Keratinocyte (primary cell): ENCODE measurements around the gene RPH3AL. TPM values are rescaled to one million over a fixed set of nuclear protein-coding genes. Genes with fewer than 3 reads are reported as not detected.

ENCODE experiments used
- DNase-seq: peaks from one replicate; pipeline ENCODE4 v3.0.0-alpha.2; 2011; ENCODE audit warnings: low read depth, missing footprints, low spot score
- FAIRE-seq: peaks from 2 replicates; lab custom pipeline; 2011; peaks lifted over from hg19 to GRCh38; lab: Jason Lieb, UNC
- H2AFZ ChIP-seq: 2 replicates; pipeline ENCODE4 v1.6.0; 2012; ENCODE audit warnings: low read length, control low read depth, inconsistent platforms; ENCODE audit not compliant: control insufficient read depth
- H3K27ac ChIP-seq: 2 replicates; pipeline ENCODE4 v1.5.1; 2011; ENCODE audit warnings: low read length; ENCODE audit not compliant: control insufficient read depth, insufficient read depth
- H3K27me3 ChIP-seq: 3 replicates; pipeline ENCODE4 v1.6.0; 2011; ENCODE audit warnings: low read length; ENCODE audit not compliant: control insufficient read depth, insufficient read depth; ENCODE audit errors: extremely low read depth
- H3K36me3 ChIP-seq, 2 experiments: 2 replicates in 1 of 2; 3 replicates in 1 of 2; pipeline ENCODE4 v1.5.1; 2011; ENCODE audit warnings: low read length in 2 of 2, mild to moderate bottlenecking in 1 of 2; ENCODE audit not compliant: control insufficient read depth in 2 of 2, insufficient read depth in 2 of 2; ENCODE audit errors: extremely low read depth in 1 of 2
- H3K4me1 ChIP-seq: 3 replicates; pipeline ENCODE4 v1.5.1; 2011; ENCODE audit warnings: low read length; ENCODE audit not compliant: control insufficient read depth, insufficient read depth; ENCODE audit errors: extremely low read depth
- H3K4me2 ChIP-seq: 3 replicates; pipeline ENCODE4 v1.6.0; 2011; ENCODE audit warnings: low read depth, low read length; ENCODE audit not compliant: control insufficient read depth, insufficient read depth; ENCODE audit errors: extremely low read depth
- H3K4me3 ChIP-seq, 3 experiments: fragments of 200-600 bp in 1 of 3; sonication (generic) in 1 of 3; 2 replicates in 2 of 3; 3 replicates in 1 of 3; pipeline ENCODE4 v1.5.1; 2011 to 2016; ENCODE audit warnings: low read length in 3 of 3, mild to moderate bottlenecking in 3 of 3, control low read depth in 2 of 3, inconsistent platforms in 1 of 3, low read depth in 1 of 3, mixed read lengths in 1 of 3, mixed run types in 1 of 3, moderate library complexity in 1 of 3; ENCODE audit not compliant: control insufficient read depth in 2 of 3, insufficient read depth in 2 of 3; ENCODE audit errors: extremely low read depth in 1 of 3
- H3K79me2 ChIP-seq: 2 replicates; pipeline ENCODE4 v1.6.0; 2012; ENCODE audit warnings: low read length; ENCODE audit not compliant: control insufficient read depth, insufficient read depth
- H3K9ac ChIP-seq: 3 replicates; pipeline ENCODE4 v1.6.0; 2011; ENCODE audit warnings: low read length; ENCODE audit not compliant: control insufficient read depth, insufficient read depth; ENCODE audit errors: extremely low read depth
- H3K9me1 ChIP-seq: 3 replicates; pipeline ENCODE4 v1.6.0; 2011; ENCODE audit warnings: low read length; ENCODE audit not compliant: control insufficient read depth, insufficient read depth; ENCODE audit errors: extremely low read depth
- H3K9me3 ChIP-seq: 2 replicates; pipeline ENCODE4 v1.5.1; 2012; ENCODE audit warnings: low read depth, low read length; ENCODE audit not compliant: control insufficient read depth
- H4K20me1 ChIP-seq: 3 replicates; pipeline ENCODE4 v1.6.0; 2011; ENCODE audit warnings: low read length; ENCODE audit not compliant: control insufficient read depth, insufficient read depth; ENCODE audit errors: extremely low read depth
- CTCF ChIP-seq, 3 experiments: IDR thresholded peaks in 1 of 3; conservative IDR thresholded peaks in 1 of 3; optimal IDR thresholded peaks in 1 of 3; 2 replicates in 2 of 3; 3 replicates in 1 of 3; pipeline versions ENCODE3 to v1.5.1; 2011; ENCODE audit warnings: low read length in 3 of 3, mild to moderate bottlenecking in 3 of 3, moderate library complexity in 2 of 3, control low read depth in 1 of 3, inconsistent platforms in 1 of 3; ENCODE audit not compliant: insufficient read depth in 2 of 3; ENCODE audit errors: extremely low read depth in 1 of 3
- EZH2 ChIP-seq: IDR thresholded peaks from one replicate; pipeline ENCODE4 v1.6.1; 2012; ENCODE audit warnings: inconsistent platforms, mild to moderate bottlenecking, low read length, moderate library complexity
- dilution Hi-C: fragments of 300-500 bp; cut with MboI; formaldehyde crosslinking; loops from one replicate; pipeline ENCODE4 v1.7.0; 2020; ENCODE audit warnings: low sequenced_read_pairs; ENCODE audit not compliant: extremely low pct_ligation_motif_present
- polyA plus RNA-seq, 5 experiments: library from polyadenylated mRNA; depleted of rRNA in 3 of 5; stranded (reverse) in 3 of 5; stranded (forward) in 1 of 5; unstranded in 1 of 5; fragments of >200 nt; gene quantifications; 1 replicate in 1 of 5; 2 replicates in 3 of 5; 3 replicates in 1 of 5; pipeline versions ENCODE4 v1.2.1 to v1.2.3, GENCODE V29; 2011 to 2012; ENCODE audit warnings: missing spikeins in 2 of 5, low read depth in 1 of 5, low replicate concordance in 1 of 5

Gene RPH3AL
- polyA plus RNA-seq, 1 donor (not counting 4 experiments of a cell fraction or from before 2014, with no cell fraction given) = 0.31 TPM

DNA sequence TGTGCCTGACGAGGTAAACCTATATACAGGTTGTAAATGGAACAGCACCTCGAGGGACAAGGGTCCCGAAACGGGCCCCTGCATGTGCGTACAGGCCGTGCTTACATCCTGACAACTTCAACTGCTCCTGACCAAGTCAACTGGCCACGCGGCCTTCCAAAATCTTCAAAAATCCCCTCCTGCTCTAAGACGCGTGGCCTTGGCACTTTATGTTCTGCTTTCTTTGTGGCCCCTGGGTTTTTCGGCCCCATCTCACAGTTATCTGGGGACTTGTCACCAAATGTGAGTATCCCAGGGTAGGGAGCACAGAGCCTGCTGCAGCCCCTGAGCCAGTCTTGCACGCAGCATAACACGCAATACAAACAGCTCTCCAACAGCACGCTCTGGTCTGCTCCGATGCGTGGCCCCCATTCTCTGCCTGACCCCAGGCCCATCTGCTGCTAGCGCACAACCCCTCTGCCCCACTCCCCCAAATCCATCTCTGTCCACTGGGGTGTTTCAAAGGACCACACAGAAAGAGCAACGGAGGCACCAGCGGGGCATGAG is 659 bp downstream of the RPH3AL start:
- dilution Hi-C loops = no loop called here
- peak overlapping the region; percentile 6 for H3K4me2 ChIP-seq
- no peak for DNase-seq

DNA sequence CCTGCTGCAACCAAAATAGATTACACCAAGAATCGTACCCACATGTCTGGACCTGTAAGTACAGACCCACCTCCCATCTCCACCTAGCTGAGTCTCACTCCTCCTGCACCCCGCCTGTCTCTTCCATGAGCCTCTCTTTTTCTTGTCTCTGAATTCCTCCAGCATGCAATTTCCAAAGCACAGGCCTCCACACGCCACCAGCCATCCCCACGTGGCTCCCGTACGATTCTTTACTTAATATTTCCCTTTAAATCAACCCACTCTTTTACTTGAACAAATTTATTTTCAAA is 1.2 kb downstream of the RPH3AL start:
- H4K20me1 ChIP-seq = no peaks in the 10 kb centered on the region
- FAIRE-seq (peak; percentile 48), DNase-seq (peak; percentile 58)
- no peak overlapping the region for H3K27ac ChIP-seq
- H3K9me3 ChIP-seq = no peaks in the 10 kb centered on the region
- no peaks in the 10 kb centered on the region for H3K79me2 ChIP-seq
- H3K4me2 ChIP-seq = peak overlapping the region; percentile 1
- dilution Hi-C loops = no loop called here
- H3K9ac ChIP-seq = no peak overlapping the region
- H3K4me1 ChIP-seq = peaks cover 43% of the 10 kb centered on the region
- peaks cover 2% of the 10 kb centered on the region for H3K9me1 ChIP-seq
- H2AFZ ChIP-seq = no peak overlapping the region
- TF ChIP-seq CTCF (optimal IDR thresholded peaks at IDR 0.05 in 1 of 3, IDR thresholded peaks at IDR 0.05 in 1 of 3, conservative IDR thresholded peaks at IDR 0.05 in 1 of 3; ENCODE audit: extremely low read depth in 1 of 3, insufficient read depth in 2 of 3, low read length in 3 of 3) = no peak
- H3K4me3 ChIP-seq = no peak overlapping the region
- no peaks in the 10 kb centered on the region for H3K36me3 ChIP-seq
- no peaks in the 10 kb centered on the region for H3K27me3 ChIP-seq

More for the DNA sequence above, 659 bp downstream of the RPH3AL start:
- Histone ChIP-seq H3K79me2 (no peaks in the 10 kb centered on the region), H3K4me3 (no peak overlapping the region), H3K27me3 (no peaks in the 10 kb centered on the region), H3K27ac (no peak overlapping the region), H2AFZ (no peak overlapping the region), H3K9me1 (peaks cover 2% of the 10 kb centered on the region), H3K4me1 (peaks cover 43% of the 10 kb centered on the region), H3K9ac (no peak overlapping the region), H3K9me3 (no peaks in the 10 kb centered on the region), H4K20me1 (no peaks in the 10 kb centered on the region), H3K36me3 (no peaks in the 10 kb centered on the region)
- FAIRE-seq = no peak
- TF ChIP-seq EZH2 (no peak), CTCF (optimal IDR thresholded peaks at IDR 0.05 in 1 of 3, IDR thresholded peaks at IDR 0.05 in 1 of 3, conservative IDR thresholded peaks at IDR 0.05 in 1 of 3; ENCODE audit: extremely low read depth in 1 of 3, insufficient read depth in 2 of 3, low read length in 3 of 3) (no peak)
